Erythroblast (primary cell): ENCODE data around the gene FMOD.

Experiments used
- GATA1 ChIP-seq: IDR thresholded peaks from 2 replicates; pipeline ENCODE4 v1.6.1; 2011; ENCODE audit warnings: low read depth, mild to moderate bottlenecking, control low read depth, low read length, moderate library complexity
- POLR2A ChIP-seq: IDR thresholded peaks from 2 replicates; pipeline ENCODE4 v1.6.1; 2011; ENCODE audit warnings: mild to moderate bottlenecking, low read length

GRCh38 chr1:203325026-203325417, 25.9 kb downstream of the FMOD start:
- TF ChIP-seq POLR2A: no peak
- no peak for TF ChIP-seq GATA1
